Kidney epithelial cell (primary cell): ENCODE results near the gene MAP1B. TPM values are rescaled to one million over a fixed set of nuclear protein-coding genes. Genes with fewer than 3 reads are reported as not detected.
"Not testable (repeated sequence)": the region's sequence is repeated elsewhere in the genome, so short reads cannot be mapped to it uniquely, and the experiment has no call there.

Experiments
- DNase-seq: peaks from one replicate; pipeline ENCODE4 v3.0.0-alpha.2; 2010; ENCODE audit warnings: low read depth
- H3K27me3 ChIP-seq: 2 replicates; pipeline ENCODE4 v1.6.0; 2011; ENCODE audit warnings: low read length; ENCODE audit not compliant: control insufficient read depth, insufficient read depth
- H3K36me3 ChIP-seq: 2 replicates; pipeline ENCODE4 v1.5.1; 2011; ENCODE audit warnings: low read length; ENCODE audit not compliant: control insufficient read depth, insufficient read depth
- H3K4me3 ChIP-seq: 2 replicates; pipeline ENCODE4 v1.5.1; 2011; ENCODE audit warnings: low read depth, mild to moderate bottlenecking, control low read depth, low read length
- CTCF ChIP-seq: IDR thresholded peaks from 2 replicates; pipeline ENCODE4 v1.5.1; 2011; ENCODE audit warnings: mild to moderate bottlenecking, moderate library complexity, low read length, control low read depth, inconsistent platforms; ENCODE audit not compliant: insufficient read depth, poor library complexity, severe bottlenecking
- total RNA-seq: library from RNA; depleted of rRNA; stranded (reverse); fragments of >200 nt; gene quantifications from 2 replicates; pipeline ENCODE4 v1.2.3, GENCODE V29; 2015

MAP1B gene
- total RNA-seq, 1 donor from 2014 or later = 136 TPM

- no peak for TF ChIP-seq CTCF
- Histone ChIP-seq H3K36me3 (no peaks in the 10 kb centered on the region), H3K27me3 (peaks cover 1% of the 10 kb centered on the region), H3K4me3 (no peak overlapping the region)
- DNase-seq = no peak
Observed at GRCh38 chr5:72076621-72077300, 30.5 kb upstream of the MAP1B start.

- H3K27me3 ChIP-seq = peaks cover 2% of the 10 kb centered on the region
- no peak for TF ChIP-seq CTCF
- no peak for DNase-seq
Observed at GRCh38 chr5:72077390-72077789, 29.9 kb upstream of the MAP1B start.

GRCh38 chr5:72079288-72079687, 28.0 kb upstream of the MAP1B start:
- Histone ChIP-seq H3K27me3 (peaks cover 2% of the 10 kb centered on the region), H3K4me3 (no peak overlapping the region), H3K36me3 (no peaks in the 10 kb centered on the region)
- TF ChIP-seq CTCF = peak; percentile 11
- no peak for DNase-seq

More at GRCh38 chr5:72077390-72077789, 29.9 kb upstream of the MAP1B start:
- H3K4me3 ChIP-seq = no peak overlapping the region
- H3K36me3 ChIP-seq = no peaks in the 10 kb centered on the region

GRCh38 chr5:72082048-72082447, 25.2 kb upstream of the MAP1B start:
- H3K27me3 ChIP-seq = peaks cover 2% of the 10 kb centered on the region
- H3K36me3 ChIP-seq = no peaks in the 10 kb centered on the region
- no peak for TF ChIP-seq CTCF
- no peak overlapping the region for H3K4me3 ChIP-seq
- no peak for DNase-seq

GRCh38 chr5:72084876-72085275, 22.4 kb upstream of the MAP1B start:
- Histone ChIP-seq H3K27me3 (peaks cover 2% of the 10 kb centered on the region), H3K4me3 (no peak overlapping the region), H3K36me3 (no peaks in the 10 kb centered on the region)
- TF ChIP-seq CTCF = no peak
- DNase-seq = no peak

- no peak for DNase-seq
- TF ChIP-seq CTCF = no peak
- H3K27me3 ChIP-seq = peaks cover 2% of the 10 kb centered on the region
Observed at GRCh38 chr5:72085319-72085718, 22.0 kb upstream of the MAP1B start.

GRCh38 chr5:72089713-72090112, 17.6 kb upstream of the MAP1B start:
- H3K27me3 ChIP-seq, H3K4me3 ChIP-seq, H3K36me3 ChIP-seq, DNase-seq: not testable (repeated sequence)

More at GRCh38 chr5:72085319-72085718, 22.0 kb upstream of the MAP1B start:
- Histone ChIP-seq H3K4me3 (no peak overlapping the region), H3K36me3 (no peaks in the 10 kb centered on the region)
